HG03432 (cell line): ENCODE results near the gene RFXANK.
"Not testable (repeated sequence)": the region's sequence is repeated elsewhere in the genome, so short reads cannot be mapped to it uniquely, and the experiment has no call there.

ENCODE experiments used
- ATAC-seq: cut with Tn5 transposase; IDR thresholded peaks from one replicate; pipeline ENCODE4 v1.9.1; 2021; ENCODE audit warnings: mild to moderate bottlenecking, moderate library complexity; ENCODE audit not compliant: unreplicated experiment

The RFXANK gene

DNA sequence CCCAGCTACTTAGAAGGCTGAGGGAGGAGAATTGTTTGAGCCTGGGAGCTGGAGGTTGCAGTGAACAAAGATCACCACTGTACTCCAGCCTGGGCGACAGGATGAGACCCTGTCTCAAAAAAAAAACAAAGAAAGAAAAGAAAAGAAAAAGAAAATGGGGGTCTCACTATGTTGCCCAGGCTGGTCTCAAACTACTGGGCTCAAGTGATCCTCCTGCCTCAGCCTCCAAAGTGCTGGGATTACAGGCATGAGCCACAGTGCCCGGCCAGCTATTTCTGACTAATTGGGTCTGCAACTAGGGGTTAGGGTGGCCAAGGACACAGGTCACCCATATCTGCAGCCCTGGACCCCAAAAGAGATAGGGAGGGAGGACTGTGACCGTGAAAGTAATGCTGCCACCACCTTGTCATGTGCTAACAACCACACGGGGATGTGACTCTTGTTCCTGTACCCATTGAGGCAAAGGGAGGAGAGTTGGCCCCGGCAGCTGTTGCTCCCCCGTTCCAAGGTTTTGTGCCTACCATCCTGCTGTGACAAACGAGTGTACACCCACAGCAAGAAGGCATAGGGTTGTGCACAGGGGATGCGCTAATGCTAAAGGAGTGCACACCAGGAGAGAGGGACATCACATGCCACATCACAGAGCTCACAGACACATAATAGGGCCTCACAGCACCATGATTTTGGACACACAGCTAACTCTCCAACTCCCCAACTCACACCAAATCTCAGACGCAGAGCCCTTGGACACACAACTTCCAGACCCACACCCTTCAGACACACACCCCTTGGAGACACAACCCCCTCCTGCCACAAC, 22.6 kb upstream of the RFXANK start:
- ATAC-seq = no peak

DNA sequence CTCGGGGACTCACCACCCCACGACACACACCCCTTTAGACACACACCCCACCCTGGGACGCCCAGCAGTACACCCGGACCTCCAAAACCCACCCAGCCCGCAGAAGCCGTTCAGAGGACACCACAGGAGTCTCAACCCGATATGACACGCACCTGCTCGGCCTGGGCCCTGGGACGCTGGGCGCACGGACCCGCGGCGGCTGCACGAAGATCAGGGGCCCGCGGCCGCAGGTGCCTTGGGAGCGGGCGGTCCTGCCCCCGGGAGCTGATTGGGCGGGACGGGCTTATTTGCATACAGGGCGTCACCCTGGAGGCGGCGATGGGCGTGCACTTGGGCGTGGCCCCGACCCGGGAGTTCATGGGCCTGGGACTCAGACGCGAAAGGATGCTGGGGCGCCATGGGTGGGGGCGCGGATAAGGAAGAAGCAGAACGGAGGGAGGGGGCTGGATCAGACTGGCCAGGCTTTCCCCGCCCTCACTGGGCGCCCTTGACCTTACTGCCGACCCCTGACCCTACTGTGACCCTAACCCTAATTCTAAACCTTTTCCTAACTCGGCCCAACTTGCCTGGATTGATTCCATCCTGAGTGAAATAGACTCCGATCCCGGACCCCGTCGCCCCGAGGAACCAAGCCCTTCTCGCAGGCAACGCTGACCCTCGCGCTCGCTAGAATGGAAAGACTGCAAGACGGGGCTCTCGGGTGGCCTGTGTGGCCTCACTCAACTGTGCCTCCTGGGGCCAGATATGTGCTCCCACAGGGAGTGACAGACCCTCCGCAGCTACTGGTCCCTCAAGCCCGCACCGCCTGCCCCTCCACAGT, 21.8 kb upstream of the RFXANK start, which contains the start of gene MEF2B:
TSS of gene MEF2B (minus strand) at position 211 of the 820 bp plus-strand sequence. CDS start 19,528 bp downstream, outside the sequence.
- ATAC-seq = peak; percentile 80

DNA sequence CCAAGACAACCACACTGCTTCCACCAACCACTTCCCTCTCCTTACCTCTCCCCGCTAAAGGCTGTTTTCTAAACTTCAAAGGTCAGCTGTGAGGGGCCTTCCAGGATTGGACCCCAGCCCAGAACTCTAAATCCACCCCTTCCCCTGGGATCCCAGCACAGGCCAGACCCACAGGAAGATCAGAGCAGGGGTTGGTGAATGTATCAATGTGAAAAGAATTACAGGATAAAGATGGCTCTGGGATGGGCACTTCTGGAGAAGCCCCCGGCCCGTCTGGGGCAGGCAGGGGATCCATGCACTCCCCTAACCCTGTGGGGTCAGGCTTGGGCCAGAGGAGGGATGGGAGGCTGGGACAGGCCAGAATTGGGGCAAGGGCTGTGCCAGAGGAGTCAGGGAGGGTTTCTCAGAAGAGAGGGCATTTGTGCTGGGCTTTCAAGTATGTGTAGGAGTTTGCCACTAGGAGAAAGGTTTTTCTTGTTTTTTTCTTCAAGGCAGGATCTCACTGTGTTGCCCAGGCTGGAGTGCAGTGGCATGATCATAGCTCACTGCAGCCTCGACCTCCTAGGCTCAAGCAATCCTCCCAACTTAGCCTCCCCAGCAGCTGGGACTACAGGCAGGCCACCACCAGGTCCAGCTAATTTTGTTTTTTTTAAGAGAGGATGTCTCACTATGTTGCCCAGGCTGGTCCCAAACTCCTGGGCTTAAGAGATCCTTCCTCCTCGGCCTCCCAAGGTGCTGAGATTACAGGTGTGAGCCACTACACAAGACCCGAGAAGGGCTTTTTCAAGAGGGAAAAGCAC, 21.0 kb upstream of the RFXANK start:
- no peak for ATAC-seq

DNA sequence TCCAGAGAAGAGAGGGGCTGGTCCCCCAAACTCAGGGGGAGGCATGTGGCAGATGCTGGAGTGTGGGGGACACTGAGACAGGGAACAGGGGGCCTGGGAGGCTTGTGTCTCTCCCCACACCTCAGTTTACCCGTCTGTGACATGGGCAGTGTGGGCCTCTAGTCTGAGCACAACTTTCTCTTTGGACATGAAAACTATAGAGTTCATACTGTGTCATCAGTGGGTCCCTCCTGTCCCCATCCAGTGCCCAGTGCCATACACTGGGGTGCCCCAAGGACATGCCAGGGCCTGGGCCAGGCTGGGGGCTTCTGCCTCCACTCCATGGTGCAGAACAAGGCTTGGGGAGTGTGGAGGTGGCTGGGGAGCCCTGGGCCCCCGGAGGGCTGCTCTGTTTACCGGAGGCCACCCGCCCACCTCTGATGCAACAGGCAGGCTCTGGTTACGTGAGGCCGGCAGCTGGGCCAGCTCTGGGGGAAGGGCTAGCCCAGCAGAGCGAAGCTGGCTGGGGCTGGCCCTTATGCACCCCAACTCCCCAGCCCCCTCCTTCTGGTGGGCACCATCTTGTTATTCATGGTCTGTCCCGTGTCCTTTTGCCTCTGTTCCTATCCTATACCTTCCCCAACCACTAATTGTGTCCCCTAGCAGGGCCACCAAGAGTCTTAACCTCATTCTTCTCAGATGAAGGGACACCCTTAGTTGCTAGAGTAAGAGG, 20.1 kb upstream of the RFXANK start:
- no peak for ATAC-seq

DNA sequence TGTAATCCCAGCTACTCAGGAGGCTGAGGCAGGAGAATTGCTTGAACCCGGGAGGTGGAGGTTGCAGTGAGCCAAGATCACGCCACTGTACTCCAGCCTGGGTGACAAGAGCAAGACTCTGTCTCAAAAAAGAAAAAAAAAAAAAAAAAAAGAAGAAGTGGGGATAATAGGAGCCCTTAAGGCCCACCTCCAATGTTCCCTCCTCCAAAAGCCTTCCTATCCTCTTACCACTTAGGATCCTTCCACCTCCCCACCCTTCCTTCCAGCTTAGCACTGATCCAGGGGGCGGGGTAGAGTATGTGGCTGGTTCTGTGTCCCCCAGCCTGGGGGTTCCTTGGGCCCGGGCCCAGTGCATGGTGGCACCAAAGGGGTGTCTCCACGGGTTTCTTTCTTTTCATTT, 18.8 kb upstream of the RFXANK start:
- ATAC-seq = not testable (repeated sequence)

DNA sequence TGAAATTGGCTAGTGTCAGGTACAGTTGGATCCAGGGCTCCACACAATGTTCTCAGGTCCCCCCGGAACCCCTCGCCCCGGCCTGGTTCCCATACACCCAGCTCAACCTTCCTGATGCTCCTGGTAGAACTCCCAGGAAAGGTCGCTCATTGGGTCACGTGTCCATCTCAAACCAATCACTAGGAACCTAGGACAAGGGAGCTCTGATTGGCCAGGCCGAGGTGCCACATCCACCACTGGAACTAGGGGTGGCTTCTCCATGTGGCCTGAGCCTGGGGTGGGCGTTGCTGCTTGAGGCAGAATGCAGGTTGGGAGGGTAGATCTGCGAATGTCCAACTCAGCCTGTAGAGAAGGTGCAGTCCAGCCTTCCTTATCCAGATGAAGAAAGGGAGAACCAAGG, 15.1 kb upstream of the RFXANK start:
- no peak for ATAC-seq

DNA sequence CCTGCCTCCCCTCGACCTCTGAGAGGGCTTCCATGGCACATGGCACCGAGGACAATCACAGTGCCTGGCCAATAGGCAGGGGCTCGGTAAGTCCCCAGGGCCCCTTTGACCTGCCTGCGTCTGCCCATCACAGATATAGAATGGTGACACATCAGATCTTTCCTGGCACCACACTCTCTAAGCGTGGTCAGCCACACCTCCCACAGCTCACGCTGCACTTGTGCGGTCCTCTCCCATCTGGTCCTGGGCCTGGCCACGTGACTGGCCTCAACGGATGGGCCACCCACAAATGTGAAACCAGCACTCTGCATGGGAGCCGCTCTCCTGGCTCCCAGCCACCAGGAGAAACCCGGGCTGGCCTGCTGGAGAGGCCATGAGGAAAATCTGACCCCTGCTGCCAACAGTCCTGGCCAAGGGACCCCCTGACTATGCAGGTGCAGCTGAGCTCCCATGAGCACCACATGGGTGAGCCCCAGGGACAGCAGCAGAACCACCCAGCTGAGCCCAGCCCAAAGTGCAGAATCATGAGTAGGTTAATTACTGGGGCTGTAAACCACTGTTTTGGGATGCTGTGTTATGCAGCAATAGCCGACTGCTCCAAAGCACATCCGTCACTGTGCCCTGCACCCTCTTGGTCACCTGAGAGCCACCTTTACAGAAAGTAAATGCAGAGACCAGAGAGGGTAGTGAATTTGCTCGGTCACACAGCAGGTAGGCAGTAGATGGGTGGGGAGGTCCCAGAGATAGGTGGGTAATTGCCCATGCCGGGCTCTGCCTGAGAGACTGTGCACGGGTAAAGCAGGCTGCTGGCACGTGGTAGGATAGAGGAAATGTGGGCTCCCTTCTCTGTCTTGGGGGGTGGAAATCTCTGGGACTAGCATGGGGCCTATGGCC, 12.3 kb upstream of the RFXANK start:
- no peak for ATAC-seq

DNA sequence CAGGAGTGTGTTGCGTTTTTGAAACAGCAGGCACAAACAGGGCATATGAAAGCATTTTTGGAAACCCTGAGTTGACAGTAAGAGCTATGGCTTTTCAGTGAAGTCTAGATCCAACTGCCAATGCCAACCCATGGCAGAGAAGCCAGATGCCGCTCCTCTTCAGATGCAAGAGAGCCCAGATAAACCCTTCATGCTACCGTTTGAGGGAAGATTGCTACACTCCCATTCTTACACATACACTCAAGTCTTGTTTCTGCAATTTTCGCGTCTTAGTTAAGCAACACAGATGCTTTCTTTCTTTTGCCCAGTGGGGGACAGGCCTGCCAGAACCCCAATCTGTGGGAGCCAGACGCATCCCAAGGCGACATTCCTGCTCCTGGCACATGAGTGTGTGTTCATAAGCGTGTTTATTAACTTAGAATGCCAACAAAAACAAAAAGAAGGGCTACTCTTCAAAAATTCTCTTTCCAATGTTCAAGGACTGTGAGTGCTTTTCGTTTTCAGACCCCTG, 10.5 kb upstream of the RFXANK start:
- no peak for ATAC-seq

DNA sequence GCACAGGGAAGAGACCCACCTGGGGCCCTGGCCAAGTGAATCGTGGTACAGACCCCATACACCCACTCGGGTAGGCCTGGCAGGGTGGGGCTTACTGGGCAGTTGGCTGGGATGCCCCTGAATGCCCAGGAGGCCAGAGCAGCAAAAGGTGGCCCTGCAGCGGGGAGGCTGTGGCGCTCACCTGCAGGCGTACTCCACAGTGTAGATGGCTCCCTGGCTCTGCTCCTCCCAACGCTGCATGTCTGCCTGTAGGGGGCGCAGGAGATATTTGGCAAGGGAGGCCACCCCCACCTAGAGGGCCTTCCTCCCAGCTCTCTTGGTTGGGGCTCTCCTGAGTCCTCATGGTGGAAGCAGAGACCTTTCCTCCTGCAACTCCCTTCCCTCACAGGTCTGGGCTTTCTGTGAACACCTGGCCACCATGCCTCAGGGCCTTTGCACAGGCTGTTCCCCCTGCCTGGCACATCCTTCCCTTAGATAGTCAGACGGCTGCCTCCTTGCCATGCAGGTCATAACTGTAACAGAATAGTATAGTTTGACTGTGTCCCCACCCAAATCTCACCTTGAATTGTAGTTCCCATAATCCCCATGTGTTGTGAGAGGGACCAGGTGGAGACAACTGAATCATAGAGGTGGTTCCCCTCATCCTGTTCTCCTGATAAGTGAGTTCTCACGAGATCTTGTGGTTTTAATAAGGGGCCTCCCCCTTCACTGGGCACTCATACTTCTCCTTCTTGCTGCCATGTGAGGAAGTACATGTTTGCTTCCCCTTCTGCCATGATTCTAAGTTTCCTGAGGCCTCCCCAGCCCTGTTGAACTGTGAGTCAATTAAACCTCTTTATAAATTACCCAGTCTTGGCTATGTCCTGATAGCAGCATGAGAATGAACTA, 6.0 kb upstream of the RFXANK start:
- no peak for ATAC-seq

DNA sequence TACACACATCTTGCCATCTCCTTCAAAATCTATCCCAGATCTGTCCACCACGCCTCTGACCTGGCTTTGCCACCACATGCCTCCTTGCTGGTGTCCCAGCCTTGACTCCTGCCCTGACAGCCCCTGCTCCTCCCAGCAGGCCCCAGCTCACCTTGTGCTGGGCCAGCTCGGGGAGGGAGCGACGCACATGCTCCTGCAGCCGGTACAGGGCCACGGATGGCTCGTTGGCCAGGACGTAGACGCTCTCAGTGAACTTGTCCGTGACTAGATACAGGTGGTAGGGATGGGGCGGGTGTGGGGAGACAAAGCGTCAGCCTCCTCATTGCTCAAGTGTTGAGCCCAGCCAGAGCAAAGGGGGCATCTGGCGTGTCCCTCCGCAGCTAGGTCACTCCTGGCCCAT, 5.3 kb upstream of the RFXANK start:
- no peak for ATAC-seq

DNA sequence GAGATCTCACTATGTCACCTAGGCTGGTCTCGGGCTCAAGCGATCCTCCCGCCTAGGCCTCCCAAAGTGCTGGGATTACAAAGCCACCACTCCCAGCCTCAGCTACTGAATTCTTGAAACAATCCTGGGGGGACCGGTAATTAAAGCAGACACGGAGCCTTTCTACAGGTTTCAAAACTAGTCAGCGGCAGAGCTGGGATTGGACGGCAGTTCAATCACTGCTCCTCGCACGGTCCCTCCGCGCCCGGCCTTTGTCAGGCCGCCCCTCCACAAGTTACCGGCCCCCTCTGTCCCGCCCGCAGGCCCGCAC, 335 bp upstream of the RFXANK start:
- no peak for ATAC-seq

DNA sequence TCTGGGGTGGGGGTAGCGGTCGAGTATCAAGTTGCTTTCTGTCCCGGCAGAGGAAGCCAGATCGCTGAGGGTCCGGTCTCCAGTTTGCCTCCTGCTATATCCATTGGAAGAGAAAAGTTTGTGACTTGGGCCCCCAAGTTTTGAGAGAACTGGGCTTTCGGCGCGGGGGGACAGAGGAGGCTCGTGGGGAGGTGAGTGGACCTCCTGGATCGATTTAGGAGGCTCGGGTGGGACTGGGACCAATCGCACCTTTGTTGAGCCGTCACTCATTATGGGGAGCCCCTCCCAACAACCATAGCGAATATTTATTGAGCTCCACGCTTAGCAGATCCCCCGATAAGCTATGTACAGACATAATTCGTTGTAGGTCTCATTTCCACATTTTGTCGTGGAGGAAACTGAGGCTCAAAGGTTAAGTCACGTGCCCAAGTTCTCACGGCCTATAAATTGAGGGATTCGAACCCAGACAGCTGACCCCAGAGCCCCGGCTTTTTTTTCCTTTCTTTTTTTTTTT, 909 bp downstream of the RFXANK start:
- ATAC-seq = no peak

DNA sequence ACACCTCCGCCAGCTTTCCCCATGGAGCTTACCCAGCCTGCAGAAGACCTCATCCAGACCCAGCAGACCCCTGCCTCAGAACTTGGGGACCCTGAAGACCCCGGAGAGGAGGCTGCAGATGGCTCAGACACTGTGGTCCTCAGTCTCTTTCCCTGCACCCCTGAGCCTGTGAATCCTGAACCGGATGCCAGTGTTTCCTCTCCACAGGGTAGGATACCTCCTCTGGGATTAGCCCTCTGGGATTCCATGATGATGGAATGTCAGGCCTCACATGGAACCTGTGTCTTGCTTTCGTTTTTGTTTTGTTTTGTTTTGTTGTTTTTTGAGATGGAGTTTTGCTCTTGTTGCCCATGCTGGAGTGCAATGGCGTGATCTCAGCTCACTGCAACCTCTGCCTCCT, 1.9 kb downstream of the RFXANK start:
- no peak for ATAC-seq

DNA sequence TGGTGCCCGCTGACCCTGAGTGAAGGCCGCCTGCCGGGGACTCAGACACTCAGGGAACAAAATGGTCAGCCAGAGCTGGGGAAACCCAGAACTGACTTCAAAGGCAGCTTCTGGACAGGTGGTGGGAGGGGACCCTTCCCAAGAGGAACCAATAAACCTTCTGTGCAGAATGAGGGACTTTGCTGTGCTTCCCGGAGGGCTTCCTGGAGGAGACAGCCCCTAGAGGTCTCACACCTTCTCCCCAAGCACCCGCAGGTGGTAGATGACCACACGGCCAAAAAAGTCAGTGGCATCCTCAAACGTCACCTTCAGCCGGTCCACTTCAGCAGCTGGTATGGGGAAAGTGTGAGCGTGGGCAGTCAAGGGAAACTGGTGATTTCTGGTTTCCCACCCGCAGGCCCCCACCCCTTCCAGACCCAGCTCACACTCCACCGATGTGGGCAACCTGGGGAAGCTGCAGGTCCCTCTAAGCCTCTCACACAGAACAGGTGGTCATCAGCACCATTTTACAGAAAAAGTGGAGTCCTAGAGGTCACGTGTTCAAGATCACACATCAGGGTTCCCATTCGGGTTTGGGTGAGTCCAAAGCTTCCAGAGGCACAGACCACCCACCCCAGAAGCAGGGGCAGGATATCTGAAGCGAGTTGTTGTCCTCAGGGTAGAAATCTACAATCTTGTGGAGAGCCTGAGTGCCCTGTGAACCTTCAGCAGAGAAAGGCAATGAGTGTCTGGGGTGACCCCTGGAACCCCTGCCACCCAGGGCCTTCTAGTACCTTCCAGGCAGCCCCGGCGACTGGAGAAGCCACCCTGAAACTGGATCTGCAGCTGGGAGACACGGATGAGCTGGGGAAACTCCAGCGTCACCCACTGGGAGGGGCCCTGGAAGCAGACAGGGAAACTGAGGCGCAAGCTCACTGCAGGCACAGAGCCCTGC, 9.9 kb downstream of the RFXANK start:
- no peak for ATAC-seq

DNA sequence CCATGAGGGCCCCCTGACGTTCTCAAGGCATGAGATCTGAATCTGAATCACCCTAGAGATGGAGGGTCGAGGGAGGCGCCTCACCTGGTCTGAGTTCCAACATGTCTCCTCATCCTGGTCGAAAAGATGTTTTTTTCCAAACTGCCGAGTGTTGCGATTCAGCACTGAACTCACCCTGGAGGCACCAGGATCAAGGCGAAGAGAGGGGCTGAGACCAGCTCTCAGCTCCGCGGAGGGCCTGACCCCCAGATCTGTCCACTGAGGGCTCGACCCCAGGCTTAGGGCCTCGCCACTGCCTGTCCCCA, 10.6 kb downstream of the RFXANK start:
- ATAC-seq = peak; percentile 23

DNA sequence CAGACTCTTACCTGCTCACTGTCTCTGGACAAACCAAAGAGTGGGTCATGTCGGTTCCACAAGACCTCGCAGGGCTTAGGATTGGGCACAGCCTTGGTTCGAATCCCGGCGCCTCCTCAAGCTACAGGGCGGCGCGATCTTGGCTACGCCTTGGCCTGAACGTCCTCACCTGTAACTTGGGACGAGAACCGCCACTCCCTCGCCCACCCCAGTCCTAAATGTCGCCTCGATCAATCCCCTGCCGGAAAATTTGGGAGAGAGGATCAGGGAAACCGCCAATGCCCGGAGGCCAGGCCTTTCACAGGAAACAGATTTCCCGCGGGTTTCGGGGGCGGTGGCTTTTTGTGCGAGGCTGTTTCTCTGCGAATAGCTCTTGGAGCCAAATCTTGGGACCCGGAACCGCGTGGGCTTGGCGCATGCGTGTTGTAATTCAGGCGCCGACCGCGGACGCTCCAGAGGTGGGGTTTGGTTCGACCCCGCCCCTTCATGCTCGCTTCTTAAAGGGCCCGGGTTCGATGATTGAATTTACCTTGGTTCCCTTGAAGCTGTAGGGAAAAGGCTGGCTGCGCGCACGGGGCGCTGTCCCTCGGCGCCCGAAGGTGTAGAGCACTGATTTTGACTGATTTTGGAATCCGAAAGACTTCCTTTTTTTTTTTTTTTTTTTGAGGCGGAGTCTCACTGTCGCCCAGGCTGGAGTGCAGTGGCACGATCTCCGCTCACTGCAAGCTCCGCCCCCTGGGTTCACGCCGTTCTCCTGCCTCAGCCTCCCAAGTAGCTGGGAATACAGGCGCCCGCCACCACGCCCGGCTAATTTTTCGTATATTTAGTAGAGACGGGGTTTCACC, 11.2 kb downstream of the RFXANK start, which contains the start of gene NR2C2AP:
TSS of gene NR2C2AP (minus strand) at position 403 of the 845 bp plus-strand sequence. CDS start at position 49, 354 bp downstream.
- peak; percentile 69 for ATAC-seq
